GM18520 (cell line): ENCODE measurements around the gene NFIA.

Experiments used
- ATAC-seq: cut with Tn5 transposase; IDR thresholded peaks from one replicate; pipeline ENCODE4 v1.9.1; 2021; ENCODE audit not compliant: unreplicated experiment

The NFIA gene

GRCh38 chr1:61322008-61322744 lies 239.8 kb downstream of the NFIA start:
- no peak for ATAC-seq

- no peak for ATAC-seq
Measured at GRCh38 chr1:61322769-61323168, 240.4 kb downstream of the NFIA start.

- no peak for ATAC-seq
Measured at GRCh38 chr1:61323681-61324328, 241.4 kb downstream of the NFIA start.

GRCh38 chr1:61326713-61327112 lies 244.4 kb downstream of the NFIA start:
- no peak for ATAC-seq

- no peak for ATAC-seq
Measured at GRCh38 chr1:61327436-61327835, 245.1 kb downstream of the NFIA start.

- ATAC-seq = no peak
Measured at GRCh38 chr1:61329556-61329955, 247.2 kb downstream of the NFIA start.

- ATAC-seq = no peak
Measured at GRCh38 chr1:61330018-61330417, 247.7 kb downstream of the NFIA start.

GRCh38 chr1:61330571-61330970 lies 248.2 kb downstream of the NFIA start:
- no peak for ATAC-seq

GRCh38 chr1:61332196-61332753 lies 249.9 kb downstream of the NFIA start:
- peak; percentile 97 for ATAC-seq

- ATAC-seq = no peak
Measured at GRCh38 chr1:61332796-61333195, 250.4 kb downstream of the NFIA start.

- ATAC-seq = no peak
Measured at GRCh38 chr1:61334718-61335589, 252.6 kb downstream of the NFIA start.

- no peak for ATAC-seq
Measured at GRCh38 chr1:61337037-61337436, 254.7 kb downstream of the NFIA start.

GRCh38 chr1:61337441-61337951 lies 255.1 kb downstream of the NFIA start:
- ATAC-seq = no peak

GRCh38 chr1:61337981-61338848 lies 255.9 kb downstream of the NFIA start:
- ATAC-seq = no peak

GRCh38 chr1:61338899-61339298 lies 256.5 kb downstream of the NFIA start:
- ATAC-seq = no peak

GRCh38 chr1:61341426-61341825 lies 259.1 kb downstream of the NFIA start:
- ATAC-seq = no peak

- no peak for ATAC-seq
Measured at GRCh38 chr1:61343734-61344420, 261.5 kb downstream of the NFIA start.

- no peak for ATAC-seq
Measured at GRCh38 chr1:61344696-61345095, 262.3 kb downstream of the NFIA start.

GRCh38 chr1:61348025-61348665 lies 265.8 kb downstream of the NFIA start:
- ATAC-seq = no peak
